Ascending aorta (tissue), 2 donors: ENCODE results near the gene ABCC11. TPM values are rescaled to one million over a fixed set of nuclear protein-coding genes. Genes with fewer than 3 reads are reported as not detected.

ENCODE experiments used
- DNase-seq, 2 donors: peaks; one replicate each; pipeline ENCODE4 v3.0.0-alpha.2; 2019; ENCODE audit warnings: low spot score in 2 of 2
- H3K27ac ChIP-seq, 2 donors: fragments of 200-600 bp; sonication (generic); one replicate each; pipeline ENCODE4 v1.5.1; 2016 to 2017; ENCODE audit warnings: mild to moderate bottlenecking in 1 of 2
- H3K27me3 ChIP-seq: fragments of 200-600 bp; sonication (generic); one replicate; pipeline ENCODE4 v1.5.1; 2017
- H3K36me3 ChIP-seq, 2 donors: fragments of 200-600 bp; sonication (generic); one replicate each; pipeline ENCODE4 v1.5.1; 2016
- H3K4me1 ChIP-seq, 2 donors: fragments of 200-600 bp; sonication (generic); one replicate each; pipeline ENCODE4 v1.5.1; 2016 to 2017; ENCODE audit warnings: mild to moderate bottlenecking in 1 of 2
- H3K4me3 ChIP-seq, 2 donors: fragments of 200-600 bp; sonication (generic); one replicate each; pipeline ENCODE4 v1.5.1; 2016 to 2017; ENCODE audit warnings: mild to moderate bottlenecking in 1 of 2
- H3K9me3 ChIP-seq, 2 donors: fragments of 200-600 bp; sonication (generic); one replicate each; pipeline ENCODE4 v1.5.1; 2016
- intact Hi-C: fragments of 100-400 bp; cut with DNase I; formaldehyde crosslinking; loops from one replicate; pipeline ENCODE4 v1.15.1; 2023
- total RNA-seq: library from RNA; depleted of rRNA; stranded (reverse); fragments of >200 nt; gene quantifications from one replicate; pipeline ENCODE4 v1.1.0, GENCODE V29; 2016
- TF ChIP-seq, protein P1 (sequence below), 3 experiments: fragments of 200-600 bp in 2 of 3; fragments of 450-650 bp in 1 of 3; sonication (generic) in 2 of 3; IDR thresholded peaks; one replicate each; pipeline ENCODE4 v1.5.1; 2016 to 2019; ENCODE audit warnings: antibody characterized with exemption in 3 of 3, mild to moderate bottlenecking in 1 of 3, moderate library complexity in 1 of 3

ABCC11 gene
- total RNA-seq, 1 donor from 2014 or later = not detected

DNA sequence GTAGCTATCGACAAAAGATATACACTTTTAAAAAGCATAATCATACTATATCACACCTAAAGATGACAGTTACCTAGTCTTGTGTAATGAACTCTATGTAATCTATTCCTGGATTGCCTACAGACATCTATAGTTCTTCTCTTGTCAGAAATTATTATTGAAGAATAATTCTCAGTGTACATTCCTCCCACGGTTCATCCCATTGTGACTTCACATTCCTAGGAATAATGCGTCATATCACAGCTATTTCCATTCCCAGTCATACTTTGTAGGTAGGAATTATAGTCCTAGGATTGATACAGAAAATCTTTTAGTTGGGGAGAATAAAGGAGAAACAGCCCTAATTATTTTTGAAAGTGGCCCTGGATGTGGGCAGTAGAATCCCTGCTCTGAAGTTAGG, 44.0 kb upstream of the ABCC11 start:
- H3K4me1 ChIP-seq = no peaks in the 10 kb centered on the region
- no peak for DNase-seq
- H3K27ac ChIP-seq = no peak overlapping the region
- H3K27me3 ChIP-seq = no peaks in the 10 kb centered on the region
- no peak overlapping the region for H3K4me3 ChIP-seq
- peaks cover 30 to 58% of the 10 kb centered on the region in 2 donors for H3K36me3 ChIP-seq
- TF ChIP-seq, protein P1, sequence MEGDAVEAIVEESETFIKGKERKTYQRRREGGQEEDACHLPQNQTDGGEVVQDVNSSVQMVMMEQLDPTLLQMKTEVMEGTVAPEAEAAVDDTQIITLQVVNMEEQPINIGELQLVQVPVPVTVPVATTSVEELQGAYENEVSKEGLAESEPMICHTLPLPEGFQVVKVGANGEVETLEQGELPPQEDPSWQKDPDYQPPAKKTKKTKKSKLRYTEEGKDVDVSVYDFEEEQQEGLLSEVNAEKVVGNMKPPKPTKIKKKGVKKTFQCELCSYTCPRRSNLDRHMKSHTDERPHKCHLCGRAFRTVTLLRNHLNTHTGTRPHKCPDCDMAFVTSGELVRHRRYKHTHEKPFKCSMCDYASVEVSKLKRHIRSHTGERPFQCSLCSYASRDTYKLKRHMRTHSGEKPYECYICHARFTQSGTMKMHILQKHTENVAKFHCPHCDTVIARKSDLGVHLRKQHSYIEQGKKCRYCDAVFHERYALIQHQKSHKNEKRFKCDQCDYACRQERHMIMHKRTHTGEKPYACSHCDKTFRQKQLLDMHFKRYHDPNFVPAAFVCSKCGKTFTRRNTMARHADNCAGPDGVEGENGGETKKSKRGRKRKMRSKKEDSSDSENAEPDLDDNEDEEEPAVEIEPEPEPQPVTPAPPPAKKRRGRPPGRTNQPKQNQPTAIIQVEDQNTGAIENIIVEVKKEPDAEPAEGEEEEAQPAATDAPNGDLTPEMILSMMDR (IDR thresholded peaks at IDR 0.05) = no peak
- peaks cover 8 to 12% of the 10 kb centered on the region in 2 donors for H3K9me3 ChIP-seq
- intact Hi-C loops = no loop called here

DNA sequence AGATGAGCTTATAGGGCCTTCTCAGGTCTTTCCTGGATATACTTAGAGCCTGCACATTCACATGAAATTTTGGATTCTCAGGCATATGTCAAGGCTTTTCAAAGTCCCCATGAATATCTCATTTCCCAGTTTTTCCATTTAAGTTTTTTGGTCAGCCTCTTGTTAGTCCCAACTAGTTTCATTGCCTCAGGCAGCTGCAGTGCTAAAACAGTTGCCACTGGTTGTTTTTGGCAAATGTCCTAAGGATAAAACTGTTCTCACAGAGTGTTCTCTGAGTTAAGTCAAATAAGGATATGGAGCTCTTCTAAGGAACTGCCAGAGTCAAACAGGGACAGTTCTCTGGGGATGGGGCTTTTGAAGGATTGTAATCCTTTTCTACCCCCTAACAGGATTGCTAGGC, 39.9 kb upstream of the ABCC11 start:
- TF ChIP-seq, protein P1 (IDR thresholded peaks at IDR 0.05) = no peak
- Histone ChIP-seq H3K4me3 (no peak overlapping the region), H3K27me3 (no peaks in the 10 kb centered on the region), H3K9me3 (peaks cover 8 to 12% of the 10 kb centered on the region in 2 donors), H3K27ac (no peak overlapping the region), H3K36me3 (peaks cover 28 to 56% of the 10 kb centered on the region in 2 donors), H3K4me1 (peaks cover 0 to 7% of the 10 kb centered on the region in 2 donors)
- intact Hi-C loops = no loop called here
- DNase-seq = no peak

DNA sequence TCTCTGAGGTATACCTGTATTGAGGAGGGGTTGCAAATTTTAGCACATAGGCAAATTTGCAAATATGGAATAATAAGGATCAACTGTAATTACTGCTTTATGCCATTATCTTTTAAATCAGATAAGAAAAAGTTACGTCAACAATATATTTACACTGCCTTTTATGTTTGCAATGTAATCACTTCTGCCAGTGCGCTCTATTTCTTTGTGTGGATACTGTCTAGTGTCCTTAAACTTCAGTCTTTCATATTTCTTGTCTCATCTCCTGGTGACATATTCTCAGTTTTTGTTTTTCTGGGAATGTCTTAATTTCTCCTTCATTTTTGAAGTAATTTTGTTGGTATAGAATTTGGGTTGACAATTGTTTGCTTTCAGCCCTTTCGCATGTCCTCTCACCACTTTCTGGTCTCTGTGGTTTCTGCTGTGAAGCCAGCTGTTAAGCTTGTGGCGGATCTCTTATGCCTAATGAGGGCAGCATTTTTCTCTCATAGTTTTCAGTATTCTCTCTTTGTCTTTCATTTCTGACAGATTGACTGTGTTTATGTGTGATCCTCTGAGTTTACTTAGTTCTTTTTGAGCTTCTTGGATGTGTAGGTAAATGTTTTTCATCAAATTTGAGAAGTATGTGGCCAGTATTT, 37.6 kb upstream of the ABCC11 start:
- Histone ChIP-seq H3K9me3 (peaks cover 8 to 12% of the 10 kb centered on the region in 2 donors), H3K27ac (no peak overlapping the region), H3K36me3 (peaks cover 18 to 43% of the 10 kb centered on the region in 2 donors), H3K4me3 (no peak overlapping the region), H3K27me3 (no peaks in the 10 kb centered on the region), H3K4me1 (peaks cover 0 to 7% of the 10 kb centered on the region in 2 donors)
- intact Hi-C loops = no loop called here
- DNase-seq = no peak
- TF ChIP-seq, protein P1 (IDR thresholded peaks at IDR 0.05) = no peak

DNA sequence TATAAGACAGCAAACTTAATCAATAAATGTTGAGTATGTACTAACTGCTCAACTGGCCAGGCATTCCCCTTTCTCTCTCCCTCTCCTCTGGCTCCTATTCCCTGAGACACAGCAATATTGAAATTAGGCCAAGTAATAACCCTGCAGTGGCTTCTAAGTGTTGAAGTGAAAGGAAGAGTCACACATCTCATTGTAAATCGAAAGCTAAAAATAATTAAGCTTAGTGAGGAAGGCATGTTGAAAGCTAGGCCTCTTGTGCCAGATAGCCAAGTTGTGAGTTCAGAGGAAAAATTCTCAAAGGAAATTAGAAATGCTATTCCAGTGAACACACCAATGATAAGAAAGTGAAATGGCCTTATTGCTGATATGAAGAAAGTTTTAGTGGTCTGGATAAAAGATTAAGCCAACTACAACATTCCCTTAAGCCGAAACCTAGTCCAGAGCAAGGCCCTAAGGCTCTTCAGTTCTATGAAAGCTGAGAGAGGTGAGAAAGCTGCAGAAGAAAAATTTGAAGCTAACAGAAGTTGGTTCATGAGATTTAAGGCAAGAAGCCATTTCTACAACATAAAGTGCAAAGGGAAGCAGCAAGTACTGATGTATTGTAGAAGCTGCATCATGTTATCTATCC, 35.4 kb upstream of the ABCC11 start:
- Histone ChIP-seq H3K27me3 (no peaks in the 10 kb centered on the region), H3K4me1 (peaks cover 0 to 7% of the 10 kb centered on the region in 2 donors), H3K9me3 (peaks cover 8 to 12% of the 10 kb centered on the region in 2 donors), H3K27ac (peak overlapping the region; percentile 43 to 48), H3K36me3 (peaks cover 14 to 30% of the 10 kb centered on the region in 2 donors), H3K4me3 (no peak overlapping the region)
- no peak for DNase-seq
- TF ChIP-seq, protein P1 (IDR thresholded peaks at IDR 0.05) = no peak
- intact Hi-C loops = no loop called here

DNA sequence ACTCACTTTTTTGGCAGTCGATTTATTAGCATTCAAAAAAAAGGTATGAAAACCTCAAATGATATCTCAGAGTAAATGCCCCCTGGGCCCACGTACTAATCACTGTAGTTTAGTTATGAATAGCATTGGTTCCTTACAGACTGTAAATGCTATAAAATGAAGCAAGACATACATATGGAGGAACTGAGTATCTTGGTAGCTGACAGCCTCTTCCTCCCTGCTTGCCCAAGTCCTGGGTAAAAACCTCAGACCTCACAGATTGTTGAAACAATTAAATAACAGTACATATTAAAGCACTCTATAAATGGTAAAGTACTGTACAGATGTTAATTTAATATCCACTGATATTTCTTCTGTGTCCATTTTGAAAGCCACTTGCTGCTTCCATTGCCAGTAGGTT, 33.2 kb upstream of the ABCC11 start:
- H3K4me3 ChIP-seq = no peak overlapping the region
- H3K4me1 ChIP-seq = peaks cover 0 to 7% of the 10 kb centered on the region in 2 donors
- TF ChIP-seq, protein P1 (IDR thresholded peaks at IDR 0.05) = no peak
- H3K27ac ChIP-seq = no peak overlapping the region
- intact Hi-C loops = no loop called here
- H3K27me3 ChIP-seq = no peaks in the 10 kb centered on the region
- DNase-seq = no peak
- peaks cover 0 to 14% of the 10 kb centered on the region in 2 donors for H3K36me3 ChIP-seq
- H3K9me3 ChIP-seq = no peaks in the 10 kb centered on the region
